Measurements from ENCODE around the gene PHACTR4. TPM values are rescaled to one million over a fixed set of nuclear protein-coding genes. Genes with fewer than 3 reads are reported as not detected.
A peak's percentile ranks its signal among the peaks of the same experiment; 100 is the strongest.
"Not testable (repeated sequence)": the region's sequence is repeated elsewhere in the genome, so short reads cannot be mapped to it uniquely, and the experiment has no call there.

Gene PHACTR4
- total and polyA plus RNA-seq, 2 experiments from 2014 or later, result 35.4 to 47.1 TPM

- no peaks in the 10 kb centered on the region for H3K9me2 ChIP-seq (ENCODE audit: insufficient read depth)
- H3K4me1 Mint-ChIP-seq, result peaks cover 8% of the 10 kb centered on the region
- no peak overlapping the region for H3K4me3 Mint-ChIP-seq
- no peaks in the 10 kb centered on the region for H3K27me3 ChIP-seq (ENCODE audit: insufficient read depth)
- H3K9me3 Mint-ChIP-seq, result no peaks in the 10 kb centered on the region
- H3K36me3 Mint-ChIP-seq (ENCODE audit: low read depth), result no peaks in the 10 kb centered on the region; the same call in 2 of the 3 replicates
- H4K20me1 ChIP-seq (replicated peaks; ENCODE audit: insufficient read depth), result no peaks in the 10 kb centered on the region
- no peak for ATAC-seq
- no peak for DNase-seq (ENCODE audit: low spot score)
- H3K36me3 ChIP-seq (ENCODE audit: insufficient read depth), result no peaks in the 10 kb centered on the region
- H2AFZ ChIP-seq, result peak overlapping the region; percentile 33
- H3K27ac ChIP-seq (ENCODE audit: low read depth), result no peak overlapping the region
- H3K27ac Mint-ChIP-seq, result no peak overlapping the region
- H3K4me2 ChIP-seq, result no peak overlapping the region
- H3K27me3 Mint-ChIP-seq (ENCODE audit: insufficient read depth, low read depth, poor library complexity), result peaks cover 17% of the 10 kb centered on the region
- H3K4me1 ChIP-seq (ENCODE audit: insufficient read depth), result peaks cover 10% of the 10 kb centered on the region; the same call in 1 of the 2 replicates
- TF ChIP-seq ZNF114 (CRISPR knock-in tag; IDR thresholded peaks at IDR 0.05) (no peak), ZNF462 (CRISPR knock-in tag; IDR thresholded peaks at IDR 0.05) (no peak), POLR2AphosphoS5 (IDR thresholded peaks at IDR 0.05; ENCODE audit: low read depth) (no peak), ETS1 (IDR thresholded peaks at IDR 0.05) (no peak), EZH2 (IDR thresholded peaks at IDR 0.05; ENCODE audit: low read depth, unreplicated experiment) (no peak), STAT1 (IDR thresholded peaks at IDR 0.05; ENCODE audit: unreplicated experiment) (no peak), ZNF331 (CRISPR knock-in tag; IDR thresholded peaks at IDR 0.05; ENCODE audit: low read depth) (no peak), CTCF (conservative IDR thresholded peaks at IDR 0.05; ENCODE audit: low read depth in 2 of 2) (no peak), CREB1 (CRISPR knock-in tag; IDR thresholded peaks at IDR 0.05; ENCODE audit: low read depth) (no peak), JUNB (IDR thresholded peaks at IDR 0.05; ENCODE audit: unreplicated experiment) (no peak), NANOG (IDR thresholded peaks at IDR 0.05; ENCODE audit: borderline replicate concordance) (no peak)
- peaks cover 4% of the 10 kb centered on the region for H3K79me2 ChIP-seq (replicated peaks; ENCODE audit: insufficient read depth)
- peaks cover 9% of the 10 kb centered on the region for H3F3A ChIP-seq (replicated peaks; ENCODE audit: low read depth)
- no peak overlapping the region for H3K4me3 ChIP-seq
These were observed 3.7 kb upstream of the PHACTR4 start for GRCh38 chr1:28365864-28366263.

GRCh38 chr1:28368608-28369007 lies 932 bp upstream of the PHACTR4 start:
- Histone ChIP-seq H3F3A (replicated peaks; ENCODE audit: low read depth) (peaks cover 10% of the 10 kb centered on the region), H3K4me2 (peak overlapping the region; percentile 65; the same call in 1 of the 2 replicates), H2AFZ (peak overlapping the region; percentile 93), H3K27ac (ENCODE audit: low read depth) (peak overlapping the region; percentile 95), H3K4me1 (ENCODE audit: insufficient read depth) (peaks cover 15% of the 10 kb centered on the region), H4K20me1 (replicated peaks; ENCODE audit: insufficient read depth) (0 out of 2 replicates have a peak, but pooled peaks cover 11% of the 10 kb centered on the region), H3K79me2 (replicated peaks; ENCODE audit: insufficient read depth) (peaks cover 31% of the 10 kb centered on the region), H3K4me3 (peak overlapping the region; percentile 80; the same call in 1 of the 2 replicates)
- H3K36me3 ChIP-seq (ENCODE audit: insufficient read depth); DNase-seq (ENCODE audit: low spot score); H3K9me2 ChIP-seq (ENCODE audit: insufficient read depth); H3K4me1 Mint-ChIP-seq; H3K9me3 Mint-ChIP-seq; H3K27me3 ChIP-seq (ENCODE audit: insufficient read depth); H3K36me3 Mint-ChIP-seq (ENCODE audit: low read depth); ATAC-seq: not testable (repeated sequence)
- Mint-ChIP-seq H3K4me3 (peak overlapping the region; percentile 97), H3K27ac (peak overlapping the region; percentile 49), H3K27me3 (ENCODE audit: insufficient read depth, low read depth, poor library complexity) (peaks cover 14% of the 10 kb centered on the region)

All from GM23338 (cell line).